ENCODE results near the gene OR5K1.
A peak's percentile ranks its signal among the peaks of the same experiment; 100 is the strongest.

OR5K1 gene

GRCh38 chr3:98512576-98512975 is 49.6 kb downstream of the OR5K1 start:
- Histone ChIP-seq H3K27ac (ENCODE audit: insufficient read depth, low read length, poor library complexity, severe bottlenecking) (no peak overlapping the region), H3K36me3 (ENCODE audit: control insufficient read depth, insufficient read depth, low read length) (peaks cover 28% of the 10 kb centered on the region)

GRCh38 chr3:98513091-98513511 is 50.1 kb downstream of the OR5K1 start:
- no peak overlapping the region for H3K27ac ChIP-seq (ENCODE audit: insufficient read depth, low read length, poor library complexity, severe bottlenecking)
- H3K4me1 ChIP-seq (ENCODE audit: control insufficient read depth, insufficient read depth, low read length, poor library complexity, severe bottlenecking), result no peaks in the 10 kb centered on the region
- peaks cover 28% of the 10 kb centered on the region for H3K36me3 ChIP-seq (ENCODE audit: control insufficient read depth, insufficient read depth, low read length)
- H3K27me3 ChIP-seq (replicated peaks; ENCODE audit: control insufficient read depth, insufficient read depth, low read length, poor library complexity, severe bottlenecking), result no peaks in the 10 kb centered on the region
- H3K9me3 ChIP-seq (ENCODE audit: control insufficient read depth, low read length), result no peaks in the 10 kb centered on the region
- no peak for DNase-seq
- no peak overlapping the region for H3K4me3 ChIP-seq (ENCODE audit: insufficient read depth, low read depth, low read length, poor library complexity, severe bottlenecking)

More at GRCh38 chr3:98512576-98512975, 49.6 kb downstream of the OR5K1 start:
- no peak for DNase-seq
- Histone ChIP-seq H3K4me3 (ENCODE audit: insufficient read depth, low read depth, low read length, poor library complexity, severe bottlenecking) (no peak overlapping the region), H3K9me3 (ENCODE audit: control insufficient read depth, low read length) (no peaks in the 10 kb centered on the region), H3K4me1 (ENCODE audit: control insufficient read depth, insufficient read depth, low read length, poor library complexity, severe bottlenecking) (no peaks in the 10 kb centered on the region), H3K27me3 (replicated peaks; ENCODE audit: control insufficient read depth, insufficient read depth, low read length, poor library complexity, severe bottlenecking) (no peaks in the 10 kb centered on the region)

GRCh38 chr3:98513736-98514135 is 50.7 kb downstream of the OR5K1 start:
- H3K4me3 ChIP-seq (ENCODE audit: insufficient read depth, low read depth, low read length, poor library complexity, severe bottlenecking), result no peak overlapping the region
- H3K27me3 ChIP-seq (replicated peaks; ENCODE audit: control insufficient read depth, insufficient read depth, low read length, poor library complexity, severe bottlenecking), result no peaks in the 10 kb centered on the region
- H3K4me1 ChIP-seq (ENCODE audit: control insufficient read depth, insufficient read depth, low read length, poor library complexity, severe bottlenecking), result no peaks in the 10 kb centered on the region
- no peak for DNase-seq
- no peak overlapping the region for H3K27ac ChIP-seq (ENCODE audit: insufficient read depth, low read length, poor library complexity, severe bottlenecking)
- H3K9me3 ChIP-seq (ENCODE audit: control insufficient read depth, low read length), result no peaks in the 10 kb centered on the region
- H3K36me3 ChIP-seq (ENCODE audit: control insufficient read depth, insufficient read depth, low read length), result peaks cover 28% of the 10 kb centered on the region

- peak overlapping the region; percentile 28 for H3K27ac ChIP-seq (ENCODE audit: insufficient read depth, low read length, poor library complexity, severe bottlenecking)
- H3K36me3 ChIP-seq (ENCODE audit: control insufficient read depth, insufficient read depth, low read length), result peaks cover 28% of the 10 kb centered on the region
- DNase-seq, result no peak
- H3K4me3 ChIP-seq (ENCODE audit: insufficient read depth, low read depth, low read length, poor library complexity, severe bottlenecking), result no peak overlapping the region
- no peaks in the 10 kb centered on the region for H3K9me3 ChIP-seq (ENCODE audit: control insufficient read depth, low read length)
- no peaks in the 10 kb centered on the region for H3K4me1 ChIP-seq (ENCODE audit: control insufficient read depth, insufficient read depth, low read length, poor library complexity, severe bottlenecking)
- H3K27me3 ChIP-seq (replicated peaks; ENCODE audit: control insufficient read depth, insufficient read depth, low read length, poor library complexity, severe bottlenecking), result no peaks in the 10 kb centered on the region
Measured at GRCh38 chr3:98514948-98515347, 51.9 kb downstream of the OR5K1 start.

GRCh38 chr3:98518816-98519215 is 55.8 kb downstream of the OR5K1 start:
- Histone ChIP-seq H3K4me3 (ENCODE audit: insufficient read depth, low read depth, low read length, poor library complexity, severe bottlenecking) (no peak overlapping the region), H3K4me1 (ENCODE audit: control insufficient read depth, insufficient read depth, low read length, poor library complexity, severe bottlenecking) (peaks cover 7% of the 10 kb centered on the region), H3K9me3 (ENCODE audit: control insufficient read depth, low read length) (no peaks in the 10 kb centered on the region), H3K27ac (ENCODE audit: insufficient read depth, low read length, poor library complexity, severe bottlenecking) (no peak overlapping the region), H3K27me3 (replicated peaks; ENCODE audit: control insufficient read depth, insufficient read depth, low read length, poor library complexity, severe bottlenecking) (no peaks in the 10 kb centered on the region), H3K36me3 (ENCODE audit: control insufficient read depth, insufficient read depth, low read length) (peaks cover 26% of the 10 kb centered on the region)
- no peak for DNase-seq

GRCh38 chr3:98519351-98519750 is 56.4 kb downstream of the OR5K1 start:
- no peak for DNase-seq
- peaks cover 7% of the 10 kb centered on the region for H3K4me1 ChIP-seq (ENCODE audit: control insufficient read depth, insufficient read depth, low read length, poor library complexity, severe bottlenecking)
- no peak overlapping the region for H3K4me3 ChIP-seq (ENCODE audit: insufficient read depth, low read depth, low read length, poor library complexity, severe bottlenecking)
- H3K27ac ChIP-seq (ENCODE audit: insufficient read depth, low read length, poor library complexity, severe bottlenecking), result no peak overlapping the region
- H3K27me3 ChIP-seq (replicated peaks; ENCODE audit: control insufficient read depth, insufficient read depth, low read length, poor library complexity, severe bottlenecking), result no peaks in the 10 kb centered on the region
- H3K9me3 ChIP-seq (ENCODE audit: control insufficient read depth, low read length), result no peaks in the 10 kb centered on the region
- H3K36me3 ChIP-seq (ENCODE audit: control insufficient read depth, insufficient read depth, low read length), result peaks cover 26% of the 10 kb centered on the region

GRCh38 chr3:98521897-98522543 is 59.0 kb downstream of the OR5K1 start:
- Histone ChIP-seq H3K9me3 (ENCODE audit: control insufficient read depth, low read length) (no peaks in the 10 kb centered on the region), H3K4me3 (ENCODE audit: insufficient read depth, low read depth, low read length, poor library complexity, severe bottlenecking) (peak overlapping the region; percentile 88), H3K4me1 (ENCODE audit: control insufficient read depth, insufficient read depth, low read length, poor library complexity, severe bottlenecking) (peaks cover 7% of the 10 kb centered on the region), H3K36me3 (ENCODE audit: control insufficient read depth, insufficient read depth, low read length) (peaks cover 2% of the 10 kb centered on the region), H3K27me3 (replicated peaks; ENCODE audit: control insufficient read depth, insufficient read depth, low read length, poor library complexity, severe bottlenecking) (no peaks in the 10 kb centered on the region), H3K27ac (ENCODE audit: insufficient read depth, low read length, poor library complexity, severe bottlenecking) (peak overlapping the region; percentile 92)
- DNase-seq, result peak; percentile 36 to 40 (median 39)
